BJ (cell line): ENCODE results near the gene RINL. TPM values are rescaled to one million over a fixed set of nuclear protein-coding genes. Genes with fewer than 3 reads are reported as not detected.
"Not testable (repeated sequence)": the region's sequence is repeated elsewhere in the genome, so short reads cannot be mapped to it uniquely, and the experiment has no call there.

ENCODE experiments used
- CTCF ChIA-PET: fragments of 350-600 bp; formaldehyde crosslinking; extraction: SDS; loops from one replicate; lab custom pipeline; 2021; ENCODE audit warnings: antibody characterized with exemption, inconsistent platforms; lab: Yijun Ruan, JAX
- POLR2A ChIA-PET: fragments of 300-600 bp; sonication (Branson Sonifier 250); formaldehyde crosslinking; extraction: SDS; loops from one replicate; lab custom pipeline; 2021; ENCODE audit warnings: antibody characterized with exemption; lab: Charles Lee
- DNase-seq: peaks from one replicate; pipeline ENCODE4 v3.0.0-alpha.2; 2011; ENCODE audit warnings: low read depth
- H3K27me3 ChIP-seq: 2 replicates; pipeline ENCODE4 v1.6.0; 2011; ENCODE audit warnings: low read length; ENCODE audit not compliant: control insufficient read depth, insufficient read depth
- H3K36me3 ChIP-seq: 2 replicates; pipeline ENCODE4 v1.5.1; 2011; ENCODE audit warnings: low read length; ENCODE audit not compliant: control insufficient read depth, insufficient read depth
- H3K4me3 ChIP-seq: 2 replicates; pipeline ENCODE4 v1.5.1; 2011; ENCODE audit warnings: low read depth, mild to moderate bottlenecking, control low read depth, low read length
- polyA plus RNA-seq: library from polyadenylated mRNA; depleted of rRNA; stranded (reverse); fragments of >200 nt; gene quantifications from 2 replicates; pipeline ENCODE4 v1.2.3, GENCODE V29; 2011
- TF ChIP-seq, protein P1 (sequence below): IDR thresholded peaks from 2 replicates; pipeline ENCODE4 v1.5.1; 2011; ENCODE audit warnings: low read depth, mild to moderate bottlenecking, control low read depth, inconsistent platforms, low read length, moderate library complexity; ENCODE audit not compliant: insufficient read depth

The RINL gene
- polyA plus RNA-seq, 1 experiment: 1.9 TPM

DNA sequence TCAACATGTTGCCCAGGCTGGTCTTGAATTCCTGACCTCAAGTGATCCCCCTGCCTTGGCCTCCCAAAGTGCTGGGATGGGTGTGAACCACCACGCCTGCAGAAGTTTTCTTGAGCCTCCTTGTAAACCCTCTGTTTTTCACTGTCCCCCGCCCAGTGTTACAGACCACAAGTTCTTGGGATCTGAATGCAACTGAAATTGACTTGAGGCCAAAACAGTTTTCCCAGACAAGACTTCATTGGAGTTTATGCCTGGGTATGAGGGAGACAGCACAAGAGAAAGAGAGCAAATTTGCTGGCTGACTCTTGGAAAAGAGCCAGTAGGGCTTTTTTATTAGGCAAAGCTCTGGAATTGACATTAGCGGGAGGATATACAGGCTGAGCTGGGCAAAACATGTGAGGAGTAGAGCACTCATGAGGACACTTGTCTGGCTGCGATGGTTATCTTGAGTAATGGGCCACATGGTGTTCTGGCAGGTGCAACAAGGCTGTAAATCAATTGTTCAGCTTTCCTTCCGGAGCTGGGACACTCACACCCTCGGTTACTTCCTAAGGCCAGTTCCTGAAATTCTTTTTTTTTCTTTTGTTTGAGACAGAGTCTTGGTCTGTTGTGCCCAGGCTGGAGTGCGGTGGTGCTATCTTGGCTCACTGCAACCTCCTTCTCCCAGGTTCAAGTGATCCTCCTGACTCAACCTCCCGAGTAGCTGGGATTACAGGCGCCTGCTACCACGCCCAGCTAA is 15.6 kb downstream of the RINL start:
- DNase-seq: peak; percentile 84
- H3K4me3 ChIP-seq: no peak overlapping the region
- no peaks in the 10 kb centered on the region for H3K36me3 ChIP-seq
- TF ChIP-seq, protein P1, sequence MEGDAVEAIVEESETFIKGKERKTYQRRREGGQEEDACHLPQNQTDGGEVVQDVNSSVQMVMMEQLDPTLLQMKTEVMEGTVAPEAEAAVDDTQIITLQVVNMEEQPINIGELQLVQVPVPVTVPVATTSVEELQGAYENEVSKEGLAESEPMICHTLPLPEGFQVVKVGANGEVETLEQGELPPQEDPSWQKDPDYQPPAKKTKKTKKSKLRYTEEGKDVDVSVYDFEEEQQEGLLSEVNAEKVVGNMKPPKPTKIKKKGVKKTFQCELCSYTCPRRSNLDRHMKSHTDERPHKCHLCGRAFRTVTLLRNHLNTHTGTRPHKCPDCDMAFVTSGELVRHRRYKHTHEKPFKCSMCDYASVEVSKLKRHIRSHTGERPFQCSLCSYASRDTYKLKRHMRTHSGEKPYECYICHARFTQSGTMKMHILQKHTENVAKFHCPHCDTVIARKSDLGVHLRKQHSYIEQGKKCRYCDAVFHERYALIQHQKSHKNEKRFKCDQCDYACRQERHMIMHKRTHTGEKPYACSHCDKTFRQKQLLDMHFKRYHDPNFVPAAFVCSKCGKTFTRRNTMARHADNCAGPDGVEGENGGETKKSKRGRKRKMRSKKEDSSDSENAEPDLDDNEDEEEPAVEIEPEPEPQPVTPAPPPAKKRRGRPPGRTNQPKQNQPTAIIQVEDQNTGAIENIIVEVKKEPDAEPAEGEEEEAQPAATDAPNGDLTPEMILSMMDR: no peak
- H3K27me3 ChIP-seq: no peaks in the 10 kb centered on the region
- ChIA-PET POLR2A (no interaction called here), CTCF (interaction anchor here (0.9 to 1.6 kb wide), 4 partner anchors 9 to 460 kb away, joined by 3 to 6 read pairs (median 4); partner anchors contain the start of gene FAM98C)

GRCh38 chr19:38861368-38861767 is 16.7 kb downstream of the RINL start:
- Histone ChIP-seq H3K4me3 (no peak overlapping the region), H3K27me3 (no peaks in the 10 kb centered on the region), H3K36me3 (no peaks in the 10 kb centered on the region)
- TF ChIP-seq, protein P1: no peak
- no peak for DNase-seq
- POLR2A ChIA-PET: no interaction called here
- CTCF ChIA-PET: interaction anchor here (1.6 to 2.4 kb wide), 2 partner anchors 8 to 9 kb away, joined by 5 to 10 read pairs; no protein-coding TSS in a partner anchor

GRCh38 chr19:38859631-38860204 is 18.4 kb downstream of the RINL start:
- DNase-seq, POLR2A ChIA-PET: not testable (repeated sequence)
- CTCF ChIA-PET: interaction anchor here (1.0 to 2.4 kb wide), 2 partner anchors 10 to 14 kb away, joined by 3 to 10 read pairs; no protein-coding TSS in a partner anchor

DNA sequence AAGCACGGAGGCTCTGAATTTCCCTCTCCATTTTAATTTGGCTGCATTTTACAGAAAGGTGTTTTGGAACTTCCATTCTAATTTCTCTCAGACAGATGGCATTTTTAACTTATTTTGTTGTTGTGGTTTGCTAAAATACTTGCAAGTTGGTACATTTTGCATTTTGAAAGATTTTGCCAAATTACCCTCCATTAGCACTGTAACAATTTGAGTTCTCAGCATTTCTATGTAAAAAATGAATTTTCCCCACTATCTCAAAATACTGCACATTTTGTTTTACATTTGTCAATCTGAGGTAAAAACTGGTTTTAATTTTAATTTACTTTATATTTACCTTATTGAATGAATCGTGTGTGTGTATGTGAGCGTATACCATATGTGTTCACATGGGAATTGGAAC is 21.3 kb downstream of the RINL start:
- Histone ChIP-seq H3K27me3 (no peaks in the 10 kb centered on the region), H3K4me3 (no peak overlapping the region), H3K36me3 (no peaks in the 10 kb centered on the region)
- no peak for DNase-seq
- TF ChIP-seq, protein P1: no peak
- ChIA-PET CTCF (interaction anchor here (0.7 to 2.6 kb wide), 2 partner anchors 13 to 26 kb away, joined by 4 to 13 read pairs; no protein-coding TSS in a partner anchor), POLR2A (no interaction called here)

More at GRCh38 chr19:38859631-38860204, 18.4 kb downstream of the RINL start:
- H3K27me3 ChIP-seq, H3K4me3 ChIP-seq, H3K36me3 ChIP-seq: not testable (repeated sequence)

DNA sequence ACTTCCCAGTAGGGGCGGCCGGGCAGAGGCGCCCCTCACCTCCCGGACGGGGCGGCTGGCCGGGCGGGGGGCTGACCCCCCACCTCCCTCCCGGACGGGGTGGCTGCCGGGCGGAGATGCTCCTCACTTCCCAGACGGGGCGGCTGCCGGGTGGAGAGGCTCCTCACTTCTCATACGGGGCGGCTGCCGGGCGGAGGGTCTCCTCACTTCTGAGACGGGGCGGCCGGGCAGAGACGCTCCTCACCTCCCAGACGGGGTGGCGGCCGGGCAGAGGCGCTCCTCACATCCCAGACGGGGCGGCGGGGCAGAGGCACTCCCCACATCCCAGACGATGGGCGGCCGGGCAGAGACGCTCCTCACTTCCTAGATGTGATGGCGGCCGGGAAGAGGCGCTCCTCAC is 22.3 kb downstream of the RINL start:
- H3K27me3 ChIP-seq, H3K4me3 ChIP-seq, POLR2A ChIA-PET, DNase-seq, CTCF ChIA-PET, H3K36me3 ChIP-seq: not testable (repeated sequence)

GRCh38 chr19:38854961-38855360 is 23.1 kb downstream of the RINL start:
- H3K27me3 ChIP-seq, CTCF ChIA-PET, H3K4me3 ChIP-seq, DNase-seq, H3K36me3 ChIP-seq, POLR2A ChIA-PET: not testable (repeated sequence)
